IPS-18a (cell line): ENCODE results near the gene GRAP2.

Source experiments
- H3K27ac ChIP-seq: one replicate; pipeline ENCODE4 v1.5.1; 2013; ENCODE audit warnings: low read length
- H3K27me3 ChIP-seq: one replicate; pipeline ENCODE4 v1.6.1; 2013; ENCODE audit warnings: mild to moderate bottlenecking, low read length; ENCODE audit not compliant: control insufficient read depth, insufficient read depth
- H3K36me3 ChIP-seq: one replicate; pipeline ENCODE4 v1.6.1; 2013; ENCODE audit warnings: low read depth, low read length; ENCODE audit not compliant: control insufficient read depth
- H3K4me1 ChIP-seq: one replicate; pipeline ENCODE4 v1.6.1; 2013; ENCODE audit warnings: low read depth, low read length; ENCODE audit not compliant: control insufficient read depth
- H3K4me3 ChIP-seq: one replicate; pipeline ENCODE4 v1.5.1; 2013; ENCODE audit warnings: low read length
- H3K9ac ChIP-seq: one replicate; pipeline ENCODE4 v1.6.1; 2013; ENCODE audit warnings: mild to moderate bottlenecking, low read length, moderate library complexity
- H3K9me3 ChIP-seq: one replicate; pipeline ENCODE4 v1.6.1; 2013; ENCODE audit warnings: low read depth, low read length; ENCODE audit not compliant: control insufficient read depth

The GRAP2 gene

DNA sequence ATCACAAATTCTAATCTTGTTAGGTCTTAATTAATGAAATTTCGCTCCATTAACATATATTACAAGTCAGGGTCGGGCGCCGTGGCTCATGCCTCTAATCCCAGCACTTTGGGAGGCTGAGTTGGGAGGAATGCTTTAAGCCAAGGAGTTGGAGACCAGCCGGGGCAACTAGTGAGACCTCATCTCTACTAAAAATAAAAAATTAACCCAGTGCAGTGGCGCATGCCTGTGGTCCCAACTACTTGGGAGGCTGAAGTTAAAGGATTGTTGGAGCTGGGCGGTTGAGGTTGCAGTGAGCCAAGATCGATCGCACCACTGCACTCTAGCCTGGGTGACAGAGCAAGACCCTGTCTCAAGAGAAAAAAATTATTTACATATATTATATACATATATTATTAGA, 61.2 kb downstream of the GRAP2 start:
- peaks cover 8% of the 10 kb centered on the region for H3K4me1 ChIP-seq
- H3K9me3 ChIP-seq = no peaks in the 10 kb centered on the region
- H3K4me3 ChIP-seq = no peak overlapping the region
- H3K9ac ChIP-seq = no peak overlapping the region
- H3K27ac ChIP-seq = no peak overlapping the region
- no peaks in the 10 kb centered on the region for H3K36me3 ChIP-seq
- no peaks in the 10 kb centered on the region for H3K27me3 ChIP-seq

DNA sequence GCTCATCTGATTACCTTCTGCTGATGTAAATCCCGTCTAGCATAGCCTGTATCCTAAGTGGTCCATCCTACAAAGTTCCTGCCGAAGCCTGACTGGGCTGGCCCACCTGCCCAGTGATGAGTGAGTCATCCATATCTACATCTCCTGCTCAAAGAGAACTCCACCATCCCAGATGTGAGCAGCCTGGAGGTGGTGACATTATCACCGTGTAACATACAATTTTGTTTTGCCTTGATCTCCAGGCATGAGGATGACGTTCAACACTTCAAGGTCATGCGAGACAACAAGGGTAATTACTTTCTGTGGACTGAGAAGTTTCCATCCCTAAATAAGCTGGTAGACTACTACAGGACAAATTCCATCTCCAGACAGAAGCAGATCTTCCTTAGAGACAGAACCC, 64.9 kb downstream of the GRAP2 start:
- Histone ChIP-seq H3K4me3 (no peak overlapping the region), H3K4me1 (peaks cover 7% of the 10 kb centered on the region), H3K36me3 (no peaks in the 10 kb centered on the region), H3K27me3 (no peaks in the 10 kb centered on the region), H3K9me3 (no peaks in the 10 kb centered on the region), H3K9ac (no peak overlapping the region), H3K27ac (no peak overlapping the region)

DNA sequence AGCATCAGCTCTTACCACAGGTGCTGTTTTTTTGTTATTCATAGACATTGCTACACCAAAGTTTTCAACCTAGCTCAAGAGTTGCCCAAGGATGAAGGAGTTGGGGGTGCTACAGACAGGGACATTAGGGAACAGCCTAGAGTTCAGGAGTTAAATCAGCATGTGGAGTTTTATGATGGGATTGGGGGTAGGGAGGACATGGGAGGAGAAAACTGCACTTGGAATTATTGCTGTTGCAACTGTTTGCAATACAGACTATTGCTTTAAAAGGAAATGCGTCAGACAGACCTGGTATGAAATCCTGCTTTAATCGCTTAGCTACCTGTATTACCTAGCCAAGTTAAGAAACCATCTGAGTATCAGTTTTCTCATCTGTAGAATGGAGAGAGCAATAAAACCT, 65.6 kb downstream of the GRAP2 start:
- no peaks in the 10 kb centered on the region for H3K36me3 ChIP-seq
- H3K4me1 ChIP-seq = peaks cover 7% of the 10 kb centered on the region
- H3K4me3 ChIP-seq = no peak overlapping the region
- no peaks in the 10 kb centered on the region for H3K9me3 ChIP-seq
- H3K27ac ChIP-seq = no peak overlapping the region
- H3K9ac ChIP-seq = no peak overlapping the region
- H3K27me3 ChIP-seq = no peaks in the 10 kb centered on the region

DNA sequence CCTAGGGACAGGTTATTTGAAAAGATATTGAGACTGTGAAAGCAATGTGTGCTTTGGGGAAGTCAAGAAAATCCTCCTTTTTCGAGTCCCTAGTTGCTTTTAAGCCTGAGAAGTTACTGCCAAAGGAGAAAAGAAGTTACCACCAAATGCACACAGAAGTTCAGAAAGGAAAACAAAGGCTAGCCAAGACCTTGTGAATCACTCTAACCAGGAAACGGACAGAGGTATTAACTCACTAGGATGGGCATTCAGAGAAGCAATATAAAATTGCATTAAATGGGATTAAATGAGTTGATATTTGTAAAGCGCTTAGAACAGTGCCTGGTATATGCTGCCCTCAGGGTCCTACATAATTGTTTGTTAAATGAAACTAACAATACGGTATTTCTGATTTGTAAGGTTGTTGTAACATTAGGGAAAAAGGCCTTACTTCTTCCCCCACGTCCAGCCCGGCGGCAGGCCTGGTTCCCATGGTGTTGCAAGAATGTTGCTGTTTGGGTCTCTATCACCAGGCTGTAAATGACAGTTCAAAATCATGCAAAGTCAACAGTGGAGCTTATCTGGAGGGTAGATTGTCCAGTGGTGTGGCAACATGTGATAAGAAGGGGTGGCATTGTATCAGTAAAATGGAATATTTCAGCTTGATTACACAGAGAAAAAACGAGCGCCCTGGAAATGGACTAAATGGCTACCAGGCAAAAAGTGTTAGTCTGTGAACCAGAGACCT, 66.4 kb downstream of the GRAP2 start:
- H3K27me3 ChIP-seq = no peaks in the 10 kb centered on the region
- H3K27ac ChIP-seq = no peak overlapping the region
- H3K9me3 ChIP-seq = no peaks in the 10 kb centered on the region
- H3K4me3 ChIP-seq = no peak overlapping the region
- peaks cover 7% of the 10 kb centered on the region for H3K4me1 ChIP-seq
- no peaks in the 10 kb centered on the region for H3K36me3 ChIP-seq
- H3K9ac ChIP-seq = no peak overlapping the region

DNA sequence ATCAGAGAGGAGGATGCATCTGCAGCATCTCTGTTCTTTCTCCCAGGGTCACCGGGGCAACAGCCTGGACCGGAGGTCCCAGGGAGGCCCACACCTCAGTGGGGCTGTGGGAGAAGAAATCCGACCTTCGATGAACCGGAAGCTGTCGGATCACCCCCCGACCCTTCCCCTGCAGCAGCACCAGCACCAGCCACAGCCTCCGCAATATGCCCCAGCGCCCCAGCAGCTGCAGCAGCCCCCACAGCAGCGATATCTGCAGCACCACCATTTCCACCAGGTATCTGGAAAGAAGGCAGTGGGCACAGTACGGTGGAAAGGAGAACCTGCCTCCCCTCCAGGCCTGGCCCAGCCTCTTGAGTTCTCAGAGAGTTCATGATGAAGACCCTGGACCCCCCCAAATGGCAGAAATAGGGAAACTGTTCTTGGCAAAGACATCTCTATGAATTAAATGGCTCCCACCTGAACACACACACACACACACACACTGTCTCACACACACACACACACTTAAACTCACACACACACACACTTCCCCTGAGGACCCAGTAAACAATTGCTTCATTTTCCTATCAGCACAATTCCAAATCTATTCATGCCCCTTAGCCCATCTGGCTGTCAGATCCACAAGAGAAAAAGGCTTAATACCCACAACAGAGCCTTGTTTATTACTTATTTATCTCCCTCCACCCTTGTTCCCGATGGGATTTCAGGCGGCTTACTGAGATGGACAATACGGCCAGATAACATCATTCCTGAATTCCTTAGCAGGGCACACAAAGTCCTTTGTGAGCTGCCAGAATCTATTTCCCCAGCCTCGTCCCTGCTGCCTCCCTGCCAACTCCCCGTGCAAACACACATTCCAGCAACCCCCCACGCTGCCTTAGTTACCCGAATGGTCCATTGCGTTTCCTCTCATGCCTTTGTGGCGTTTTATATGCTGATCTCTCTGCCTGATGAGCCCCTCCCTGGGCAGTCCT, 67.4 kb downstream of the GRAP2 start:
- no peak overlapping the region for H3K27ac ChIP-seq
- no peaks in the 10 kb centered on the region for H3K27me3 ChIP-seq
- H3K4me1 ChIP-seq = peaks cover 7% of the 10 kb centered on the region
- no peak overlapping the region for H3K4me3 ChIP-seq
- H3K9me3 ChIP-seq = no peaks in the 10 kb centered on the region
- H3K9ac ChIP-seq = no peak overlapping the region
- H3K36me3 ChIP-seq = no peaks in the 10 kb centered on the region

DNA sequence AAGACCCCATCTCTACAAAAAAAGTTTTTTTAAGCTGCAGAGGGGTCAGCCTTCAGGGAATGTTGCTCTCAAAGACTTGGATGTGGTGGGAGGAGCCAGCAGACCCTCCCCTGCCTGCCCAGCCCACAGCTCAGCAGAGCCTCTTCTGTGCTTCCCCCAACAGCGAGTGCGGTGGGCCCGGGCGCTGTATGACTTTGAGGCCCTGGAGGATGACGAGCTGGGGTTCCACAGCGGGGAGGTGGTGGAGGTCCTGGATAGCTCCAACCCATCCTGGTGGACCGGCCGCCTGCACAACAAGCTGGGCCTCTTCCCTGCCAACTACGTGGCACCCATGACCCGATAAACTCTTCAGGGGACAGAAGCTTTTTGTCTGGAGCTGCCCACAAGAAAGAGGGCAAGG, 69.9 kb downstream of the GRAP2 start:
- H3K36me3 ChIP-seq = no peaks in the 10 kb centered on the region

DNA sequence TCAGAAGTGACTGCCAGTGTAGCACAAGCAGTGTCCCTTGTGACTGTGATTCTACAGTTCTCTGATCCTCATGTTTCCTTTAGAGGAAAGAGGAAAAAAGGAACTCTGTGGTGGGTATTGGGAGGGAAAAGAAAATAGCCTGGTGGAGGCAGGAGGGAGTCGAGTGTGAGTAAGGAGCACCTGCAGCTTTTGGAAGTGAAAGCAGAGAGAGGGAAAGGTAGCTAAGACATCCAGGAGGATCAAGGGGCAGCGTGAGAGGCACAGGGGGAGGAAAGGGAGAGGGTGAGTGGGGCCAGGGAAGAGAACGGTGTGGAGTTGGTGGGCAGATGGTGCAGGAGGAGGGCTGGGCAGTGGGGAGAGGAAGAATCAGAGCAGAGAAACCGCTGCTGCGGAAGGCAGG, 71.8 kb downstream of the GRAP2 start:
- H3K27ac ChIP-seq = no peak overlapping the region
- no peaks in the 10 kb centered on the region for H3K36me3 ChIP-seq
- H3K9ac ChIP-seq = no peak overlapping the region
- no peaks in the 10 kb centered on the region for H3K9me3 ChIP-seq
- peaks cover 7% of the 10 kb centered on the region for H3K4me1 ChIP-seq
- H3K27me3 ChIP-seq = no peaks in the 10 kb centered on the region
- no peak overlapping the region for H3K4me3 ChIP-seq

More for the DNA sequence above, 69.9 kb downstream of the GRAP2 start:
- Histone ChIP-seq H3K27me3 (no peaks in the 10 kb centered on the region), H3K9ac (no peak overlapping the region), H3K4me1 (peaks cover 7% of the 10 kb centered on the region), H3K4me3 (no peak overlapping the region), H3K9me3 (no peaks in the 10 kb centered on the region), H3K27ac (no peak overlapping the region)

DNA sequence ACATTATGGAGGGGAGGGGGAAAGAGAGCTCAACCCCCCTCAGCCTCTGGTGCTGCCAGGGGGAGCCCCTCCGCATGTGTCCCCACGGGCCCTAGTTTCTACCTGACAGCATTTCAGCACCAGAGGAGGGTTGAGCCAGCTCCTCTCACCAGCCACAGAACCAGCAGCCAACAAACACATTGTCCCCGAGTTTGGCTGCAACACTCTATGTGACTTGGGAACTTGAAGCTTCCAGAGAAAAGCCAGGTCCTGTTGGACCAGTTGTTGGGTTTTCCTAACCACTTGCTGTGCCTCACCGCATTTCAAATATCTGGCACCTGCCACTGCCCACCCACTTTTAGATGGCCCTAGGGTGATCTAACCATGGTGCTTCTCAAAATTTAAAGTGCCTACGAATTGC, 72.8 kb downstream of the GRAP2 start:
- no peak overlapping the region for H3K4me3 ChIP-seq
- H3K4me1 ChIP-seq = peaks cover 4% of the 10 kb centered on the region
- H3K9me3 ChIP-seq = no peaks in the 10 kb centered on the region
- H3K27me3 ChIP-seq = no peaks in the 10 kb centered on the region
- H3K36me3 ChIP-seq = no peaks in the 10 kb centered on the region
- H3K9ac ChIP-seq = no peak overlapping the region
- H3K27ac ChIP-seq = no peak overlapping the region

DNA sequence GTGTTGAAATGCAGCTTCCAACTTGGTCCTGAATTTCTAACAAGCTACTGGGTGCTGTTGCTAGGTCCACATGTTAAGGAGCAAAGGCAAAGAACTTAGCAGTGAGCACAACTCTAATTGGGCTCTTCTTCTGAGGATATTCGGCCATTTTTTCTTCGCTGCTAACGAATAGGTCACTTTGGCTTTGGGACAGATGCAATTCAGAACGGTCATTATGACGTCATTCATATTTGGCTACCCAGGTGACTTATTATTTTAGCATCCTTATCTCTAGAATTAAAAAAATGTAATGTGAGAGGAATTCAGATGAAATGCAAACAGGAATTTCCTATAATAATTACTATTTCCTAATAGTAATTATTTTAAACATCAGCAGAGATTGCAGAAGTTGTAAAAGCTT, 73.2 kb downstream of the GRAP2 start:
- Histone ChIP-seq H3K36me3 (no peaks in the 10 kb centered on the region), H3K4me3 (no peak overlapping the region), H3K9ac (no peak overlapping the region), H3K9me3 (no peaks in the 10 kb centered on the region), H3K4me1 (no peaks in the 10 kb centered on the region), H3K27me3 (no peaks in the 10 kb centered on the region), H3K27ac (no peak overlapping the region)

DNA sequence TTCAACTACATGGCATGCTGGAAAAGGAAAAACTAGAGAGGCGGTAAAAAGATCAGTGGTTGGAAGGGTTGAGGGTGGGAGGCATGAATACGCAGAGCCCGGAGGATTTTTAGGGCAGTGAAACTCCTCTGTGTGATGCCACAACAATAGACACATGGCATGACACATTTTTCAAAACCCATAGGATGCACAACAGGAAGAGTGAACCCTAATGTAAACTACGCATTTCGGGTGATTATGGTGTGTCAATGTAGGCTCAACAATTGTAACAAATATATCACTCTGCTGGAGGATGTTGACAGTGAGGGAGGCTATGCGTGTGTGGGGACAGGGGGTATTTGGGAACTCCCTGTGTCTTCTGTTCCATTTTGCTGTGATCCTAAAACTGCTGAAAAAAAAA, 78.2 kb downstream of the GRAP2 start:
- no peak overlapping the region for H3K27ac ChIP-seq

DNA sequence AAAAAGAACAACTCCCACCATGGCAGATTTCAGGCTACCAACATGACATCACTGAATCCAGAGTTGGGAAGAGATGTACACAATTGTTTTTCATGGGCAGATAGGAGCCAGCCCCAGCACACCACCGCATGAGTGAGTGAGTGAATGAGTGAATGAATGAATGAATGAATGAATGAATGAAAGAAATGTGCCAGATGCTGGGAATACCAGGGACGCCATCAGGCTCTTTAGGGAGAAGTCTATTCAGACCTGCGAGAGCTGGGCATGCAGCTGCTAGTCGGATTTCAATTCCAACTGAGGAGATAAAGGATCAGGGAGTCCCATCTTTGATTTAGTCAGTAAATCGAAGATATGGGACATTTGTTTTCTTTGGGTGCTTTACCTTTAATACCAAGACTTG, 78.6 kb downstream of the GRAP2 start:
- Histone ChIP-seq H3K9ac (no peak overlapping the region), H3K9me3 (no peaks in the 10 kb centered on the region), H3K4me3 (no peak overlapping the region), H3K4me1 (no peaks in the 10 kb centered on the region), H3K27me3 (no peaks in the 10 kb centered on the region), H3K27ac (no peak overlapping the region), H3K36me3 (no peaks in the 10 kb centered on the region)

More for the DNA sequence above, 78.2 kb downstream of the GRAP2 start:
- H3K9me3 ChIP-seq = no peaks in the 10 kb centered on the region
- H3K36me3 ChIP-seq = no peaks in the 10 kb centered on the region
- H3K4me3 ChIP-seq = no peak overlapping the region
- no peaks in the 10 kb centered on the region for H3K27me3 ChIP-seq
- H3K4me1 ChIP-seq = no peaks in the 10 kb centered on the region
- no peak overlapping the region for H3K9ac ChIP-seq
